Measurements from ENCODE around the gene ADAMTS12. TPM values are rescaled to one million over a fixed set of nuclear protein-coding genes. Genes with fewer than 3 reads are reported as not detected.

ADAMTS12 gene
- total and polyA plus RNA-seq, 4 donors = 0.49 to 6.4 (median 2.3) TPM

DNA sequence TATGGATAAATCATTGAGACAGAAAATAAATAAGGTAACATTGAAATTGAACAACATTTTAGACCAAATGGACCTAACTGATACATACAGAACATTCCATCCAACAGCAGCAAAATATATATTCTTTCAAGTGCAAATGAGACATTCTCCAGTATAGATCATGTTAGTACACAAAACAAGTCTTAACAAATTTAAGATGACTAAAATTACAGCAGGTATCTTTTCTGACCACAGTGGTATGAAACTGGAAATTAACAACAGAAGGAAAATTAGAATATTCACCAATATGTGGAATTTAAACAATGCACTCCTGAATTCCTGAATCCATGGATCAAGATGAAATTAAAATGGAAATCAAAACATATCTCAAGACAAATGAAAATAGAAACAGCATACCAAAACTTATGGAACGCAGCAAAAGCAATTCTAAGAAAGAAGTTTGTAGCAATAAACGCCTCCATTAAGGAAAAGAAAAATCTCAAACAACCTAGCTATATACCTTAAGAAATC is 115.6 kb downstream of the ADAMTS12 start:
- no peak overlapping the region for H3K4me3 ChIP-seq (ENCODE audit: low read depth in 1 of 3, low read length in 3 of 3)
- DNase-seq (ENCODE audit: low spot score) = no peak
- no peak for TF ChIP-seq YY1 (IDR thresholded peaks at IDR 0.05)
- TF ChIP-seq, protein P1, sequence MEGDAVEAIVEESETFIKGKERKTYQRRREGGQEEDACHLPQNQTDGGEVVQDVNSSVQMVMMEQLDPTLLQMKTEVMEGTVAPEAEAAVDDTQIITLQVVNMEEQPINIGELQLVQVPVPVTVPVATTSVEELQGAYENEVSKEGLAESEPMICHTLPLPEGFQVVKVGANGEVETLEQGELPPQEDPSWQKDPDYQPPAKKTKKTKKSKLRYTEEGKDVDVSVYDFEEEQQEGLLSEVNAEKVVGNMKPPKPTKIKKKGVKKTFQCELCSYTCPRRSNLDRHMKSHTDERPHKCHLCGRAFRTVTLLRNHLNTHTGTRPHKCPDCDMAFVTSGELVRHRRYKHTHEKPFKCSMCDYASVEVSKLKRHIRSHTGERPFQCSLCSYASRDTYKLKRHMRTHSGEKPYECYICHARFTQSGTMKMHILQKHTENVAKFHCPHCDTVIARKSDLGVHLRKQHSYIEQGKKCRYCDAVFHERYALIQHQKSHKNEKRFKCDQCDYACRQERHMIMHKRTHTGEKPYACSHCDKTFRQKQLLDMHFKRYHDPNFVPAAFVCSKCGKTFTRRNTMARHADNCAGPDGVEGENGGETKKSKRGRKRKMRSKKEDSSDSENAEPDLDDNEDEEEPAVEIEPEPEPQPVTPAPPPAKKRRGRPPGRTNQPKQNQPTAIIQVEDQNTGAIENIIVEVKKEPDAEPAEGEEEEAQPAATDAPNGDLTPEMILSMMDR (IDR thresholded peaks at IDR 0.05; ENCODE audit: low read depth, low read length, missing input control) = no peak
- no peak for TF ChIP-seq RXRA (IDR thresholded peaks at IDR 0.05)
- TF ChIP-seq, protein P2, sequence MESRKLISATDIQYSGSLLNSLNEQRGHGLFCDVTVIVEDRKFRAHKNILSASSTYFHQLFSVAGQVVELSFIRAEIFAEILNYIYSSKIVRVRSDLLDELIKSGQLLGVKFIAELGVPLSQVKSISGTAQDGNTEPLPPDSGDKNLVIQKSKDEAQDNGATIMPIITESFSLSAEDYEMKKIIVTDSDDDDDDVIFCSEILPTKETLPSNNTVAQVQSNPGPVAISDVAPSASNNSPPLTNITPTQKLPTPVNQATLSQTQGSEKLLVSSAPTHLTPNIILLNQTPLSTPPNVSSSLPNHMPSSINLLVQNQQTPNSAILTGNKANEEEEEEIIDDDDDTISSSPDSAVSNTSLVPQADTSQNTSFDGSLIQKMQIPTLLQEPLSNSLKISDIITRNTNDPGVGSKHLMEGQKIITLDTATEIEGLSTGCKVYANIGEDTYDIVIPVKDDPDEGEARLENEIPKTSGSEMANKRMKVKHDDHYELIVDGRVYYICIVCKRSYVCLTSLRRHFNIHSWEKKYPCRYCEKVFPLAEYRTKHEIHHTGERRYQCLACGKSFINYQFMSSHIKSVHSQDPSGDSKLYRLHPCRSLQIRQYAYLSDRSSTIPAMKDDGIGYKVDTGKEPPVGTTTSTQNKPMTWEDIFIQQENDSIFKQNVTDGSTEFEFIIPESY (IDR thresholded peaks at IDR 0.05) = no peak
- TF ChIP-seq GABPA (IDR thresholded peaks at IDR 0.05 in 1 of 2, conservative IDR thresholded peaks at IDR 0.05 in 1 of 2) = no peak
- TF ChIP-seq HNF4G (IDR thresholded peaks at IDR 0.05) = no peak
- TF ChIP-seq FOXA1 (IDR thresholded peaks at IDR 0.05) = no peak
- TF ChIP-seq TAF1 (conservative IDR thresholded peaks at IDR 0.05) = no peak
- TF ChIP-seq, protein P3, sequence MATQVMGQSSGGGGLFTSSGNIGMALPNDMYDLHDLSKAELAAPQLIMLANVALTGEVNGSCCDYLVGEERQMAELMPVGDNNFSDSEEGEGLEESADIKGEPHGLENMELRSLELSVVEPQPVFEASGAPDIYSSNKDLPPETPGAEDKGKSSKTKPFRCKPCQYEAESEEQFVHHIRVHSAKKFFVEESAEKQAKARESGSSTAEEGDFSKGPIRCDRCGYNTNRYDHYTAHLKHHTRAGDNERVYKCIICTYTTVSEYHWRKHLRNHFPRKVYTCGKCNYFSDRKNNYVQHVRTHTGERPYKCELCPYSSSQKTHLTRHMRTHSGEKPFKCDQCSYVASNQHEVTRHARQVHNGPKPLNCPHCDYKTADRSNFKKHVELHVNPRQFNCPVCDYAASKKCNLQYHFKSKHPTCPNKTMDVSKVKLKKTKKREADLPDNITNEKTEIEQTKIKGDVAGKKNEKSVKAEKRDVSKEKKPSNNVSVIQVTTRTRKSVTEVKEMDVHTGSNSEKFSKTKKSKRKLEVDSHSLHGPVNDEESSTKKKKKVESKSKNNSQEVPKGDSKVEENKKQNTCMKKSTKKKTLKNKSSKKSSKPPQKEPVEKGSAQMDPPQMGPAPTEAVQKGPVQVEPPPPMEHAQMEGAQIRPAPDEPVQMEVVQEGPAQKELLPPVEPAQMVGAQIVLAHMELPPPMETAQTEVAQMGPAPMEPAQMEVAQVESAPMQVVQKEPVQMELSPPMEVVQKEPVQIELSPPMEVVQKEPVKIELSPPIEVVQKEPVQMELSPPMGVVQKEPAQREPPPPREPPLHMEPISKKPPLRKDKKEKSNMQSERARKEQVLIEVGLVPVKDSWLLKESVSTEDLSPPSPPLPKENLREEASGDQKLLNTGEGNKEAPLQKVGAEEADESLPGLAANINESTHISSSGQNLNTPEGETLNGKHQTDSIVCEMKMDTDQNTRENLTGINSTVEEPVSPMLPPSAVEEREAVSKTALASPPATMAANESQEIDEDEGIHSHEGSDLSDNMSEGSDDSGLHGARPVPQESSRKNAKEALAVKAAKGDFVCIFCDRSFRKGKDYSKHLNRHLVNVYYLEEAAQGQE (IDR thresholded peaks at IDR 0.05) = no peak
- TF ChIP-seq RAD21 (IDR thresholded peaks at IDR 0.05) = no peak
- TF ChIP-seq, protein P4, sequence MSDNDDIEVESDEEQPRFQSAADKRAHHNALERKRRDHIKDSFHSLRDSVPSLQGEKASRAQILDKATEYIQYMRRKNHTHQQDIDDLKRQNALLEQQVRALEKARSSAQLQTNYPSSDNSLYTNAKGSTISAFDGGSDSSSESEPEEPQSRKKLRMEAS (IDR thresholded peaks at IDR 0.05) = no peak
- no peak for TF ChIP-seq HNF4A (conservative IDR thresholded peaks at IDR 0.05)
- TF ChIP-seq FOXA2 (IDR thresholded peaks at IDR 0.05) = no peak
- TF ChIP-seq SP1 (IDR thresholded peaks at IDR 0.05) = no peak
- TF ChIP-seq NR2F2 (IDR thresholded peaks at IDR 0.05) = no peak
- no peak for TF ChIP-seq EGR1 (IDR thresholded peaks at IDR 0.05; ENCODE audit: low read depth in 2 of 2)
- no peak for TF ChIP-seq JUND (IDR thresholded peaks at IDR 0.05)
- TF ChIP-seq, protein P5, sequence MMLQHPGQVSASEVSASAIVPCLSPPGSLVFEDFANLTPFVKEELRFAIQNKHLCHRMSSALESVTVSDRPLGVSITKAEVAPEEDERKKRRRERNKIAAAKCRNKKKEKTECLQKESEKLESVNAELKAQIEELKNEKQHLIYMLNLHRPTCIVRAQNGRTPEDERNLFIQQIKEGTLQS (IDR thresholded peaks at IDR 0.05) = no peak
- no peaks in the 10 kb centered on the region for H3K27me3 ChIP-seq (ENCODE audit: control insufficient read depth in 4 of 4, insufficient read depth in 4 of 4, low read length in 3 of 4)
- H3K36me3 ChIP-seq (ENCODE audit: control insufficient read depth in 4 of 4, insufficient read depth in 3 of 4, low read depth in 1 of 4, low read length in 3 of 4) = no peaks in the 10 kb centered on the region
- WGBS = 92% methylated on average over 2 of the region's 2 CpGs
- no peak overlapping the region for H3K9ac ChIP-seq (ENCODE audit: low read depth in 1 of 2, low read length in 2 of 2)
- peaks cover 0 to 2% (median 0%) of the 10 kb centered on the region in 4 donors for H3K9me3 ChIP-seq (ENCODE audit: control insufficient read depth in 4 of 4, low read length in 3 of 4)
- H3K27ac ChIP-seq (ENCODE audit: low read depth in 1 of 2, low read length in 2 of 2) = no peak overlapping the region
- H3K4me1 ChIP-seq (ENCODE audit: control insufficient read depth in 4 of 4, insufficient read depth in 4 of 4, low read length in 3 of 4) = no peaks in the 10 kb centered on the region

All from liver (tissue), 9 donors.